HG02571 (cell line): ENCODE measurements around the gene INVS.

Source experiments
- ATAC-seq: cut with Tn5 transposase; IDR thresholded peaks from one replicate; pipeline ENCODE4 v1.9.1; 2021; ENCODE audit warnings: mild to moderate bottlenecking, moderate library complexity; ENCODE audit not compliant: unreplicated experiment

Gene INVS

GRCh38 chr9:100240512-100240911, 141.5 kb downstream of the INVS start:
- ATAC-seq, result no peak

DNA sequence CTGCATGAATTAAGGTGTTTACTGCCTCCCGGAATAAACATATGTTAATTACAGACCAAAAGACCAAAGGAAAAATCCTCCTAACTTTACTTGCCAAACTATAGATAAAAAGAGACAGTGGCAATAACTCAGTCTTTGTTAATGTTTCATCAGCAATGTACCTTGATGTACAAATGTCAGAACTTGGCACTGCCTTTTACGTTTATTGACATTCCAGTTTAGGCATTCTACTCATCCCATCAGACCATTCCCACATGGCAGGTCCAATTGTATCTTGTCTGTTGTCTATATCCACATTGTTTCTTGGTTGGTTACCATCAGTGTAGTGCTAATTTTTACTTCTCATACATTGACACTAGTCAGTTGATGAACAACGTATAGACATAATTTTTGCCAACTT, 168.2 kb downstream of the INVS start:
- ATAC-seq, result no peak

DNA sequence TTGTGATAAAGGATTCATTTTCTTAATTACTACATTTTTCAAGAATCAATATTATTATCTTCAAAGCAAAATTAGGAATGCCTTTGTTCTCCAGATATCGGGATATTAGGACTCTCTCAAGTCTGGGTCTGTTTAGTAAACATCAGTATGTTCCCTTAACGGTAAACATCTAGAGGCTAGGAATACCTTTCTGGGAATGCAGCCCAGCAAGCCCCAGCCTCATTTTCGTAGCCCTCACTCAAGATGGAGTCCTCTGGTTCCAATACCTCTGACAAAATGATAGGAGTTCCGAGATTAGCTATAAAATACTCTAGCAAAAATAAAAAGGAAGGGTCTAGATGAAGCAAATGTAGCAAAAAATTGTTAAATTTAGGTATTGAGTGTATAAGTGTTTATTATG, 169.2 kb downstream of the INVS start:
- no peak for ATAC-seq

DNA sequence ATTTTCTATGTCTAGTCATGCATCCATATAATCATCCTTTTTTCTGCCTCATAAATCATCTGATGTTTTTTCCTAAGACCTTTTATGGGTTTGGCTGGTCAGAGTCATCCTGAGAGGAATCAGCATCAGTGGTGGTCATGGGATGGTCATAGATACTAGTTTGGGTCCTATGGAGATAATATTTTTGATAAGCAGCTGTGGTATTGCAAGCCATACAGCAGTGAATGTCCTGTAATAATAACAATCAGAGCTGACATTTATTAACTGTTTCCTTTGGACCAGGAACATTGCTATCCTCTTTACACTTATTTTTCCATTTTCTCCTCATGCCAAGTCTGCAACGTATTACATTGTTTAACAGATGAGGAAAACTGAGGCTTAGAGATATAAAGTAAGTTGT, 170.6 kb downstream of the INVS start:
- no peak for ATAC-seq

- no peak for ATAC-seq
Observed at GRCh38 chr9:100277166-100277979, 178.3 kb downstream of the INVS start.

GRCh38 chr9:100281066-100281465, 182.0 kb downstream of the INVS start:
- ATAC-seq, result no peak

DNA sequence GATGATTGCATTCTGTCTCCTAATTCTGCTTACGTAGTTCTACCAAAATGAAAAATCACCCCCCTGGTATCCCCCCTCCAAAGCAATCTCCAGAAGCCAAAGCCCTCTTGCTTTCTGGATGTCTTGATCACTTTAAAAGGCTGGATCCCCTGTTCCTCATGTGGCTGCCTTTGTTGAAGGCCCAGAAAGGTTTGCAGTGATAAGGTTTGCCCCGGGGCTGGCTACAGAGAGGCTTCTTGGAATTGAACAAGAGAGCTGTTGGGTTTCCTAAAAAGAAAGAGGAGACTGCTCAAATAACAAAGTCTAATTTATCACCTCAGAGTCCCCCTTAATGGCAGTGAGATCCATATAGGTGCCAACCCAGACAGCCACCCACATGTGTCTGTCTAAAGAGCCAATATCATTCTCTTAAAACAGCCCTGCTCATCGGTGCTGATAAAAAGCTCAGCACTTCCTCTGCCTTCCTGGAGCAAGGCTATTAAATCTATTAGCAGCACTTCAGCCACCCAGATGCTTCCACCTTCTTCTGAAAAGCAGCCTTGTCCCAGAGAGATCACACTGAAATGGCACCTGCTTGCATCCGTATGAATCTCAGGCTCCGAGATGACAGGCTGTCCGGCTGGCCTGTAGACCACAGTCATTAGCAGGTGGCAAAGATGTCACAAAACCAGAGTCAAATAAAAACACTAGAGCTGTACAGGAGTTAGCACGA, 182.8 kb downstream of the INVS start:
- ATAC-seq, result no peak

GRCh38 chr9:100282388-100282719, 183.3 kb downstream of the INVS start:
- no peak for ATAC-seq

DNA sequence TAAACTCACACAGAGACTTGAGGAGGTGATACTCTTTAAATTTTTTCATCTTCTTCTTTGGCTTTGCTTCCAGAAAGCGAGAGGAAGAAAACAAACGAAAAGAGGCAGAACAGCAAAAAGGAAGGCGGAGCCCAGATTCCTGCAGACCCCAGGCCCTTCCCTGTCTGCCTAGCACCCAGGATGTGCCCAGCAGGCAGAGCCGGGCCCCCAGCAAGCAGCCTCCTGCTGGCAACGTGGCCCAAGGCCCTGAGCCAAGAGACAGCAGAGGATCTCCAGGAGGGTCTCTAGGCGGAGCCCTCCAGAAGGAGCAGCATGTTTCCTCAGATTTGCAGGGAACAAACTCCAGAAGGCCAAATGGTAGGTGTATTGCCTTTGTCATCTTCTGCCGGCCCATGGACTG, 185.2 kb downstream of the INVS start:
- ATAC-seq, result no peak

DNA sequence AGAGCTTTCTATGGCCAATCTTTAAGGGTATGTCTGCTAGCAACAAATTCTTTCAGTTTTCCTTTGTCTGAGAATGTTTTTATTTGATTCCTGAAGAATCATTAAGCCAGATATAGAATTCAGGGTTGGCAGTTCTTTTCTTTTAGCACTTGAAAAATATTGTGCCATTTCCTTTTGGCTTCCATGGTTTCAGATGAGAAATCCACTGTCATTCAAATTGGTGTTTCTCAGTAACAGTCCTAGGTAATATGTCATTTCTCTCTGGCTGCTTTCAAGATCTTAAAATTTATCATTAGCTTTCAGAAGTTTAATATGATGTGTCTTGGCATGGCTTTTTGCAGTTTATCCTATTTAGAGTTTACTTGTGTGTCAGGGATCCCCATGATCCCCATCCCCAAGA, 186.0 kb downstream of the INVS start:
- ATAC-seq, result no peak

GRCh38 chr9:100285601-100286000, 186.6 kb downstream of the INVS start:
- no peak for ATAC-seq

DNA sequence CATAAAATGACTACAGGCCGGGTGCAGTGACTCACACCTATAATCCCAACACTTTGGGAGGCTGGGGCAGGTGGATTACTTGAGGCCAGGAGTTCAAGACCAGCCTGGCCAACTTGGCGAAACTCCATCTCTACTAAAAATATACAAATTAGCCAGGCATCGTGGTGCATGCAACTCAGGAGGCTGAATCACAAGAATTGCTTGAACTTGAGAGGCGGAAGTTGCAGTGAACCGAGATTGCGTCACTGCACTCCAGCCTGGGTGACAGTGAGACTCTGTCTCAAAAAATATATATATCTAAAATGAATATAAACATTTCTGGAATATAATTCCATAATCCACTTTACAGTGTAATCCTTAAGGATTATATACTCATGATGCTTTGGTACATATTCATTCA, 187.2 kb downstream of the INVS start:
- ATAC-seq, result no peak

DNA sequence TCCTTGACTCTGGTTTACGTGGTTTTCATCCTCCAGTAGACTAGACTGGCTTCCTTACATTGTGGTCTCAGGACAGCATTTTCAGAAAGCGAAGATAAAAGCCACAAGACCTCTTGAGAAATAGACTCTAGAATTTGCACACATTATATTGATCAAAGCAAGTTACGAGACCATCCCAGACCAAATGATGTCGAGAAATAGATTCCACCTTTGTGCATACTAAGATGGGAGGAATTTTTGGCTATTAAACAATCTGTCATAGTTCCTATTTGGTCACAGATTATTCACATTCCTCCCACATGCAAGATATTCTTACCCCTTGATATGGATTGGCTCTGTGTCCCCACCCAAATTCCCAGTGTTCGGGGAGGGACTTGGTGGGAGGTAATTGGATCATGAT, 188.1 kb downstream of the INVS start:
- ATAC-seq, result no peak

DNA sequence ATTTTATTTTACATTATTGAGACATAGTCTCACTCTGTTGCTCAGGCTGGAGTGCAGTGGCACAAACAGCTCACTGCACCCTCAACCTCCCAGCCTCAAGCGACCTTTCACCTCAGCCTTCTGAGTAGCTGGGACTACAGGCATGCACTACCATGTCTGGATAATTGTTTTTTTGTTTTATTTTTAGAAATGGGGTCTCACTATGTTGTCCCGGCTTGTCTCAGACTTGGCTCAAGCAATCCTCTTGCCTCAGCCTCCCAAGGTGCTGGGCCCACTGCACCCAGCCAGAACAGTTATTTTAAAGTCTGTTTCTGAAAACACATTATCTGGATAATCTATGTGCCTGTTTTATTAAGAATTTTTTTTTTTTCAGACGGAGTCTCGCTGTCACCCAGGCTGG, 191.7 kb downstream of the INVS start:
- no peak for ATAC-seq

GRCh38 chr9:100292414-100292813, 193.4 kb downstream of the INVS start:
- no peak for ATAC-seq

GRCh38 chr9:100294341-100294740, 195.3 kb downstream of the INVS start:
- no peak for ATAC-seq

- no peak for ATAC-seq
Observed at GRCh38 chr9:100294806-100295205, 195.8 kb downstream of the INVS start.

DNA sequence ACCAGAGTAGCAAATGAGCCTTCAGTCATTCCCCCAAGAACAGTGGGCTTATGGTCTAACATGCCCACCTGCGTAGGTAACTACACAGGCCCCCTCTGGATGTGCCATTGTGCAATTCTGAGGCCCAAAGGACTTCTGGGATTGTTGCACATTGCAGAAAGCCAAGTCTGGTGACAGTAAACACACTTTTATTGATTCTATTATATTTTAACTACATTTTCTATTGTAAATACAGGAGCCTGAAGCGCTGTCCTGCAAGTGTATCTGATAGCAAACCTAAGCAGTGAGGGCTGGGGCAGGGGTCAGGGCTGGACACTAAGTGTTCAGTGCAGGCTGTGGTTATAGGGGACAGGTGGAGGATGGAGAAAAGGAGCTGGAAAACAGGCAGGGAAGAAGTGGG, 196.2 kb downstream of the INVS start:
- ATAC-seq, result no peak

DNA sequence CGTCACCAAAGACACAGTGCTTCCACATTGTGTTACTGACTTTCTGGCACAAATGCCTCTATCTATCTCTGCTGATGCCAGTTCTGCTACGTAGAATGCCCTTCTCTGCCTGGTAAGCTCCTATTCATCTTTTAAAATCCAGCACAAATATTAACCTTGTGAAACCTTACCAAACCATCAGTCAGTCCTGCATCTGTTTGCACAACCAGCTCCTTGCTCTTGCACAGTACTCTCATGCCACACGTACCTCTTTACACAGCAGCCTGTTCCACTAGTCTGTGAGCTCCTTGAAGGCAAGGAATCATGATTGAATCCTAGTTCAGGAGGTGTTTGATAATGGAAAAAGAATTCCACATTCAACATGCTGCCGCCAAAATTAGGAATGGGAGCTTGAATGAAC, 197.4 kb downstream of the INVS start:
- ATAC-seq, result no peak

GRCh38 chr9:100298378-100298777, 199.3 kb downstream of the INVS start:
- ATAC-seq, result no peak

DNA sequence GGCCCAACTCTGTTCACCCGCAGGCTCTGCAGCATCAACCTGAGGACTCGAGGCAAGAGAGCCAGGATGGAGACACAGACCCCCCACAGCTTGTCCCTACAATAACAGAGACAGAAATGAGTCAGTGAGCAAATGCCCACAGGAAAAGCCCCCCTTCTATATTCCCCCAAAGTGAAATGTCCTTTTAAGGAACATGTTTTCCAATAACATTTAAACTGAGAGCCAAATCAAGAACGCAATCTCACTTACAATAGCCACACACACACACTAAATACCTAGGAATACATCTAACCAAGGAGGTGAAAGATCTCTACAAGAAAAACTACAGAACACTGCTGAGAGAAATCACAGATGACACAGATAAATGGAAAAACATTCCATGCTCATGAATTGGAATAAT, 204.7 kb downstream of the INVS start:
- ATAC-seq, result no peak

GRCh38 chr9:100306283-100306682, 207.2 kb downstream of the INVS start:
- ATAC-seq, result no peak

- no peak for ATAC-seq
Observed at GRCh38 chr9:100307080-100307479, 208.0 kb downstream of the INVS start.
